ENCODE results near the gene MYBPC3. TPM values are rescaled to one million over a fixed set of nuclear protein-coding genes. Genes with fewer than 3 reads are reported as not detected.

MYBPC3 gene
- total and polyA plus RNA-seq, 2 experiments from 2014 or later: not detected

DNA sequence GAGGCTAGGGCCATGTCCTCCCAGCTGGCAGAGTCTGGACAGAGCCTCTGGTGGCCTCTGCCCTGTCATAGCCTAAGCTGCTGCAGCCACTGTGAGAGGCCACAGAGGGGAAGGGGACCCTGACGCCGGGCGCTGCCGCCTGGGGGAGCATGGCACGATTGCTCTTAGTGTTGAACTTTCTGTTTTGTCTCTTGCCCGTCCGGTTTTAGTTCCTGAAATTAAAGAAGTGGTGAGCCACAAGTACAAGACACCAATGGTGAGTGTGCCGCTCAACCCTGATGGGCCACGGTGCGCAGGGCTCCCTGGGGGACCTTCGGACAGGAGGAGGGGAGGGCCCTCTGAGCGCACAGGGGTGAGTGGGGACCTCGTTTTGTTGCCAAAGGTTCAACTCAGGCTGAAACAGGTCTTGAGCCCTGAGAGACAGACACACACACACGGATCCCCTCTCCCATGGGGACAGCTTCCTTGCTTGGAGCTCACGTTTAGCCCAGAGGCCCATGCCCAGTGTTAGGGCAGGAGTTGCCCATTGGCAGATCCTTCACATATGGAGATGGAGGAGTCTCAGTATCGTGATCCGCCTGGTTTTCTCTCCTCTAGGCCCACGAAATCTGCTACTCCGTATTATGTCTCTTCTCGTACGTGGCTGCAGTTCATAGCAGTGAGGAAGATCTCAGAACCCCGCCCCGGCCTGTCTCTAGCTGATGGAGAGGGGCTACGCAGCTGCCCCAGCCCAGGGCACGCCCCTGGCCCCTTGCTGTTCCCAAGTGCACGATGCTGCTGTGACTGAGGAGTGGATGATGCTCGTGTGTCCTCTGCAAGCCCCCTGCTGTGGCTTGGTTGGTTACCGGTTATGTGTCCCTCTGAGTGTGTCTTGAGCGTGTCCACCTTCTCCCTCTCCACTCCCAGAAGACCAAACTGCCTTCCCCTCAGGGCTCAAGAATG lies 23.8 kb downstream of the MYBPC3 start:
- no peaks in the 10 kb centered on the region for H3K4me1 ChIP-seq (ENCODE audit: insufficient read depth)
- ATAC-seq (no peak), DNase-seq (ENCODE audit: low spot score) (no peak)
- H3K27me3 ChIP-seq (ENCODE audit: insufficient read depth): no peaks in the 10 kb centered on the region
- Mint-ChIP-seq H3K27me3 (ENCODE audit: insufficient read depth, low read depth, poor library complexity) (peaks cover 11% of the 10 kb centered on the region), H3K27ac (peak overlapping the region; percentile 74; the same call in 1 of the 2 replicates), H3K36me3 (ENCODE audit: low read depth) (peaks cover 17% of the 10 kb centered on the region), H3K9me3 (no peaks in the 10 kb centered on the region), H3K4me3 (no peak overlapping the region), H3K4me1 (no peaks in the 10 kb centered on the region)
- no peak overlapping the region for H3K4me2 ChIP-seq
- no peaks in the 10 kb centered on the region for H3K79me2 ChIP-seq (replicated peaks; ENCODE audit: insufficient read depth)
- no peak overlapping the region for H3K27ac ChIP-seq (ENCODE audit: low read depth)
- H3K9me2 ChIP-seq (ENCODE audit: insufficient read depth): no peaks in the 10 kb centered on the region
- H3K4me3 ChIP-seq: no peak overlapping the region
- H2AFZ ChIP-seq: no peak overlapping the region
- H3F3A ChIP-seq (replicated peaks; ENCODE audit: low read depth): no peaks in the 10 kb centered on the region
- no peaks in the 10 kb centered on the region for H3K36me3 ChIP-seq (ENCODE audit: insufficient read depth)
- H4K20me1 ChIP-seq (replicated peaks; ENCODE audit: insufficient read depth): no peaks in the 10 kb centered on the region; the same call in 1 of the 2 replicates
- TF ChIP-seq, protein P1, sequence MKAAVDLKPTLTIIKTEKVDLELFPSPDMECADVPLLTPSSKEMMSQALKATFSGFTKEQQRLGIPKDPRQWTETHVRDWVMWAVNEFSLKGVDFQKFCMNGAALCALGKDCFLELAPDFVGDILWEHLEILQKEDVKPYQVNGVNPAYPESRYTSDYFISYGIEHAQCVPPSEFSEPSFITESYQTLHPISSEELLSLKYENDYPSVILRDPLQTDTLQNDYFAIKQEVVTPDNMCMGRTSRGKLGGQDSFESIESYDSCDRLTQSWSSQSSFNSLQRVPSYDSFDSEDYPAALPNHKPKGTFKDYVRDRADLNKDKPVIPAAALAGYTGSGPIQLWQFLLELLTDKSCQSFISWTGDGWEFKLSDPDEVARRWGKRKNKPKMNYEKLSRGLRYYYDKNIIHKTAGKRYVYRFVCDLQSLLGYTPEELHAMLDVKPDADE (IDR thresholded peaks at IDR 0.05): no peak
- TF ChIP-seq, protein P2, sequence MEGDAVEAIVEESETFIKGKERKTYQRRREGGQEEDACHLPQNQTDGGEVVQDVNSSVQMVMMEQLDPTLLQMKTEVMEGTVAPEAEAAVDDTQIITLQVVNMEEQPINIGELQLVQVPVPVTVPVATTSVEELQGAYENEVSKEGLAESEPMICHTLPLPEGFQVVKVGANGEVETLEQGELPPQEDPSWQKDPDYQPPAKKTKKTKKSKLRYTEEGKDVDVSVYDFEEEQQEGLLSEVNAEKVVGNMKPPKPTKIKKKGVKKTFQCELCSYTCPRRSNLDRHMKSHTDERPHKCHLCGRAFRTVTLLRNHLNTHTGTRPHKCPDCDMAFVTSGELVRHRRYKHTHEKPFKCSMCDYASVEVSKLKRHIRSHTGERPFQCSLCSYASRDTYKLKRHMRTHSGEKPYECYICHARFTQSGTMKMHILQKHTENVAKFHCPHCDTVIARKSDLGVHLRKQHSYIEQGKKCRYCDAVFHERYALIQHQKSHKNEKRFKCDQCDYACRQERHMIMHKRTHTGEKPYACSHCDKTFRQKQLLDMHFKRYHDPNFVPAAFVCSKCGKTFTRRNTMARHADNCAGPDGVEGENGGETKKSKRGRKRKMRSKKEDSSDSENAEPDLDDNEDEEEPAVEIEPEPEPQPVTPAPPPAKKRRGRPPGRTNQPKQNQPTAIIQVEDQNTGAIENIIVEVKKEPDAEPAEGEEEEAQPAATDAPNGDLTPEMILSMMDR (conservative IDR thresholded peaks at IDR 0.05; ENCODE audit: low read depth in 2 of 2): no peak
- TF ChIP-seq CREB1 (CRISPR knock-in tag; IDR thresholded peaks at IDR 0.05; ENCODE audit: low read depth) (no peak), STAT1 (IDR thresholded peaks at IDR 0.05; ENCODE audit: unreplicated experiment) (no peak), EZH2 (IDR thresholded peaks at IDR 0.05; ENCODE audit: low read depth, unreplicated experiment) (no peak)

DNA sequence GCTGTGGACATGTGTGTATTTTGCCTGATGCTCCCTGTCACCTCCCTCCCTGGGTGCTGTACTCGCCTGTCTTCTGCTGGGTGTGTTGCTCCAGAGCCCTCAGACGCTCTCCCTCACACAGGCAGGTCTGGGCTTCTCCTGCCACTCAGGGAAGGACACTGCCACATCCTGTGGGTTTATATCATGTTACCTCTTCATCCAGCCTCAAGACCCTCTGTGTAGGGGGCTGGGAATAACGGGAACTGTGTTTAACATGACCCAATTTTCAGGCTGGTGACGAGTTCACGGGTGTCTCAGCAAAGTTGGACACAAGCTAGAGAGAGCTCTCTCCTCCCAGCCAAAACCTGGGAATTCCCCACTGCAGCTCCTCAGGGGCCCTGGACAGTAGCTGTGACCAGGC lies 24.6 kb downstream of the MYBPC3 start:
- Histone ChIP-seq H3K9me2 (ENCODE audit: insufficient read depth) (no peaks in the 10 kb centered on the region), H3K27ac (ENCODE audit: low read depth) (no peak overlapping the region), H3K4me1 (ENCODE audit: insufficient read depth) (no peaks in the 10 kb centered on the region), H3K79me2 (replicated peaks; ENCODE audit: insufficient read depth) (no peaks in the 10 kb centered on the region), H4K20me1 (replicated peaks; ENCODE audit: insufficient read depth) (no peaks in the 10 kb centered on the region; the same call in 1 of the 2 replicates), H2AFZ (no peak overlapping the region), H3K4me3 (no peak overlapping the region), H3K4me2 (no peak overlapping the region), H3K36me3 (ENCODE audit: insufficient read depth) (no peaks in the 10 kb centered on the region), H3K27me3 (ENCODE audit: insufficient read depth) (no peaks in the 10 kb centered on the region), H3F3A (replicated peaks; ENCODE audit: low read depth) (no peaks in the 10 kb centered on the region)
- Mint-ChIP-seq H3K4me1 (no peaks in the 10 kb centered on the region), H3K27ac (no peak overlapping the region), H3K9me3 (no peaks in the 10 kb centered on the region), H3K27me3 (ENCODE audit: insufficient read depth, low read depth, poor library complexity) (peaks cover 11% of the 10 kb centered on the region), H3K4me3 (no peak overlapping the region), H3K36me3 (ENCODE audit: low read depth) (peaks cover 20% of the 10 kb centered on the region)
- no peak for ATAC-seq
- no peak for DNase-seq (ENCODE audit: low spot score)
- TF ChIP-seq EZH2 (IDR thresholded peaks at IDR 0.05; ENCODE audit: low read depth, unreplicated experiment) (no peak), POLR2AphosphoS5 (IDR thresholded peaks at IDR 0.05; ENCODE audit: low read depth) (no peak), ZNF114 (CRISPR knock-in tag; IDR thresholded peaks at IDR 0.05) (no peak), STAT1 (IDR thresholded peaks at IDR 0.05; ENCODE audit: unreplicated experiment) (no peak), ZNF331 (CRISPR knock-in tag; IDR thresholded peaks at IDR 0.05; ENCODE audit: low read depth) (no peak), NANOG (IDR thresholded peaks at IDR 0.05; ENCODE audit: borderline replicate concordance) (no peak)
- TF ChIP-seq, protein P2 (conservative IDR thresholded peaks at IDR 0.05; ENCODE audit: low read depth in 2 of 2): no peak
- TF ChIP-seq, protein P1 (IDR thresholded peaks at IDR 0.05): no peak
- TF ChIP-seq, protein P3, sequence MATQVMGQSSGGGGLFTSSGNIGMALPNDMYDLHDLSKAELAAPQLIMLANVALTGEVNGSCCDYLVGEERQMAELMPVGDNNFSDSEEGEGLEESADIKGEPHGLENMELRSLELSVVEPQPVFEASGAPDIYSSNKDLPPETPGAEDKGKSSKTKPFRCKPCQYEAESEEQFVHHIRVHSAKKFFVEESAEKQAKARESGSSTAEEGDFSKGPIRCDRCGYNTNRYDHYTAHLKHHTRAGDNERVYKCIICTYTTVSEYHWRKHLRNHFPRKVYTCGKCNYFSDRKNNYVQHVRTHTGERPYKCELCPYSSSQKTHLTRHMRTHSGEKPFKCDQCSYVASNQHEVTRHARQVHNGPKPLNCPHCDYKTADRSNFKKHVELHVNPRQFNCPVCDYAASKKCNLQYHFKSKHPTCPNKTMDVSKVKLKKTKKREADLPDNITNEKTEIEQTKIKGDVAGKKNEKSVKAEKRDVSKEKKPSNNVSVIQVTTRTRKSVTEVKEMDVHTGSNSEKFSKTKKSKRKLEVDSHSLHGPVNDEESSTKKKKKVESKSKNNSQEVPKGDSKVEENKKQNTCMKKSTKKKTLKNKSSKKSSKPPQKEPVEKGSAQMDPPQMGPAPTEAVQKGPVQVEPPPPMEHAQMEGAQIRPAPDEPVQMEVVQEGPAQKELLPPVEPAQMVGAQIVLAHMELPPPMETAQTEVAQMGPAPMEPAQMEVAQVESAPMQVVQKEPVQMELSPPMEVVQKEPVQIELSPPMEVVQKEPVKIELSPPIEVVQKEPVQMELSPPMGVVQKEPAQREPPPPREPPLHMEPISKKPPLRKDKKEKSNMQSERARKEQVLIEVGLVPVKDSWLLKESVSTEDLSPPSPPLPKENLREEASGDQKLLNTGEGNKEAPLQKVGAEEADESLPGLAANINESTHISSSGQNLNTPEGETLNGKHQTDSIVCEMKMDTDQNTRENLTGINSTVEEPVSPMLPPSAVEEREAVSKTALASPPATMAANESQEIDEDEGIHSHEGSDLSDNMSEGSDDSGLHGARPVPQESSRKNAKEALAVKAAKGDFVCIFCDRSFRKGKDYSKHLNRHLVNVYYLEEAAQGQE (IDR thresholded peaks at IDR 0.05; ENCODE audit: unreplicated experiment): no peak

Measured in GM23338 (cell line).